Peyer's patch (tissue), 4 donors: Measurements from ENCODE around the gene STAU1.

Source experiments
- POLR2A ChIP-seq, 2 donors: fragments of 450-650 bp; IDR thresholded peaks; one replicate each; pipeline ENCODE4 v1.5.1; 2017; ENCODE audit warnings: antibody characterized with exemption in 2 of 2, mild to moderate bottlenecking in 2 of 2, moderate library complexity in 2 of 2
- TF ChIP-seq, protein P1 (sequence below), 6 experiments: fragments of 450-650 bp in 4 of 6; fragments of 200-600 bp in 2 of 6; sonication (generic) in 1 of 6; IDR thresholded peaks; one replicate each; pipeline ENCODE4 v1.5.1; 2017 to 2019; ENCODE audit warnings: antibody characterized with exemption in 6 of 6, mild to moderate bottlenecking in 3 of 6, moderate library complexity in 1 of 6

DNA sequence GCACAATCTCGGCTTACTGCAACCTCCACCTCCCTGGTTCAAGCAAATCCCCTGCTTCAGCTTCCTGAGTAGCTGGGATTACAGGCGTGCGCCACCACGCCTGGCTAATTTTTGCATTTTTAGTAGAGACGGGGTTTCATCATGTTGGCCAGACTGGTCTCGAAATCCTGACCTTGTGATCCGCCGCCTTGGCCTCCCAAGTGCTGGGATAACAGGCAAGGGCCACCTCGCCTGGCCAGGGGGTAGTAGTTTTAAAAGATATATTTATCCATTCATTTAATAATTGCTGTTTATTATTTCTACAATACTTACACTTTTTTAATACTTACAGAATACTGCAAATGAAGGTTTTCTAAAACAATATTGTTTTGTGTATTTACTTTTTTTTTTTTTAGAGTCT is 15.6 kb upstream of the STAU1 start:
- TF ChIP-seq, protein P1, sequence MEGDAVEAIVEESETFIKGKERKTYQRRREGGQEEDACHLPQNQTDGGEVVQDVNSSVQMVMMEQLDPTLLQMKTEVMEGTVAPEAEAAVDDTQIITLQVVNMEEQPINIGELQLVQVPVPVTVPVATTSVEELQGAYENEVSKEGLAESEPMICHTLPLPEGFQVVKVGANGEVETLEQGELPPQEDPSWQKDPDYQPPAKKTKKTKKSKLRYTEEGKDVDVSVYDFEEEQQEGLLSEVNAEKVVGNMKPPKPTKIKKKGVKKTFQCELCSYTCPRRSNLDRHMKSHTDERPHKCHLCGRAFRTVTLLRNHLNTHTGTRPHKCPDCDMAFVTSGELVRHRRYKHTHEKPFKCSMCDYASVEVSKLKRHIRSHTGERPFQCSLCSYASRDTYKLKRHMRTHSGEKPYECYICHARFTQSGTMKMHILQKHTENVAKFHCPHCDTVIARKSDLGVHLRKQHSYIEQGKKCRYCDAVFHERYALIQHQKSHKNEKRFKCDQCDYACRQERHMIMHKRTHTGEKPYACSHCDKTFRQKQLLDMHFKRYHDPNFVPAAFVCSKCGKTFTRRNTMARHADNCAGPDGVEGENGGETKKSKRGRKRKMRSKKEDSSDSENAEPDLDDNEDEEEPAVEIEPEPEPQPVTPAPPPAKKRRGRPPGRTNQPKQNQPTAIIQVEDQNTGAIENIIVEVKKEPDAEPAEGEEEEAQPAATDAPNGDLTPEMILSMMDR (IDR thresholded peaks at IDR 0.05) = no peak
- no peak for TF ChIP-seq POLR2A (IDR thresholded peaks at IDR 0.05)
